GM10266 (cell line): ENCODE measurements around the gene KRT76.
"Not testable (repeated sequence)": the region's sequence is repeated elsewhere in the genome, so short reads cannot be mapped to it uniquely, and the experiment has no call there.

ENCODE experiments used
- DNase-seq: peaks from one replicate; pipeline ENCODE4 v3.0.0; 2012; ENCODE audit errors: extremely low spot score
- TF ChIP-seq, protein P1 (sequence below): IDR thresholded peaks from 2 replicates; pipeline ENCODE4 v1.5.1; 2012; ENCODE audit warnings: mild to moderate bottlenecking, low read depth; ENCODE audit not compliant: control insufficient read depth, insufficient read depth; ENCODE audit errors: missing control alignments

Gene KRT76

DNA sequence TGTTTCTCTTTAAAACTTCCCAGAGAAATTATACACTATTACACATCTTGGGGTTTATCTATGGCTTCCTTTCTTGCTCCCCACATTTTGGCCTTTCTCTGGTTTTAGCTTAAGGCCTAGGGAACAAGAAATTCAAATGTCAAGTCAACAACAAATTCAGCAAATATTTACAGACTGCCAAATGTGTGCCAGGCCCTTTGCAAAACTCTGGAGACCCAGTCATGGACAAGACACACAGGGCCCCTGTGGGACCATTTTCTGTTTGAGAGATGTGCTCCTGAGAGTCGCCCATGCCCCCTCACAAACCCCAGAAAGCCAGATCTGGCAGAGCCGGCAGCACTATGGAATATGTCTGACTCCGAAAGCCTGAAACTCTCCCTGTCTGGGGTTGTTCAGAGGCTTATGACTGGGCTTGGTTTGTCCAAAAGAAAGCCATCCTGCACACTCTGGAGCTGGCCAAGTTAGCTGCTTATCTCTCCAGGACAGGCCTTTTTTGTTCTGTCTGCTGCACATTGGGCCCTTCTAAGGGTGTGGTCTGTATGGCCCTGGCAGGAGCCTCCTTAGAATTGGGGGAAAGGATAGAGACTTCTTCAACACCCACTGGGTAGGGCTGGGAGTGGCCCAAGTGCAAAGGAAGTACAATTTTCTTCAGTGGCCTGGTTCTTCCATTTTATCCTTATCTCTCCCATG is 19.8 kb upstream of the KRT76 start:
- TF ChIP-seq, protein P1, sequence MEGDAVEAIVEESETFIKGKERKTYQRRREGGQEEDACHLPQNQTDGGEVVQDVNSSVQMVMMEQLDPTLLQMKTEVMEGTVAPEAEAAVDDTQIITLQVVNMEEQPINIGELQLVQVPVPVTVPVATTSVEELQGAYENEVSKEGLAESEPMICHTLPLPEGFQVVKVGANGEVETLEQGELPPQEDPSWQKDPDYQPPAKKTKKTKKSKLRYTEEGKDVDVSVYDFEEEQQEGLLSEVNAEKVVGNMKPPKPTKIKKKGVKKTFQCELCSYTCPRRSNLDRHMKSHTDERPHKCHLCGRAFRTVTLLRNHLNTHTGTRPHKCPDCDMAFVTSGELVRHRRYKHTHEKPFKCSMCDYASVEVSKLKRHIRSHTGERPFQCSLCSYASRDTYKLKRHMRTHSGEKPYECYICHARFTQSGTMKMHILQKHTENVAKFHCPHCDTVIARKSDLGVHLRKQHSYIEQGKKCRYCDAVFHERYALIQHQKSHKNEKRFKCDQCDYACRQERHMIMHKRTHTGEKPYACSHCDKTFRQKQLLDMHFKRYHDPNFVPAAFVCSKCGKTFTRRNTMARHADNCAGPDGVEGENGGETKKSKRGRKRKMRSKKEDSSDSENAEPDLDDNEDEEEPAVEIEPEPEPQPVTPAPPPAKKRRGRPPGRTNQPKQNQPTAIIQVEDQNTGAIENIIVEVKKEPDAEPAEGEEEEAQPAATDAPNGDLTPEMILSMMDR: no peak
- no peak for DNase-seq

DNA sequence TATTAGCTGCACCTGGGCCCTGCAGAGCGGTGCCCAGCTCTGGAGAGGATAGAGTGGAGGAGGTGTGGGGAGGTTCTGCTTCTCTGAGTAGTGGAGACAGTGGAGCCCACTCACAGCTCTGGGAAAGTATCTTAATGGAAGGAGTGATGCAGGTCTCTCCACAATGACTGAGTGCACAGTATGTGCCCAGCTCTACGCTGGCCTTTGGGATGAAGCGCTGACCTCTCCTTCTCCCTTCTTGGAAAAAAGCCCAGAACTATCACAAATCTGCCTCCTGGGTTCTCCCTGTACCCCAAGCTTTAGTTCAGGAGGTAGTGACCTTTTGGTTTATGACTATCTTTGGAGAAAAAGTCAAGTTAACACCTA is 19.3 kb upstream of the KRT76 start:
- TF ChIP-seq, protein P1: no peak
- DNase-seq: no peak

DNA sequence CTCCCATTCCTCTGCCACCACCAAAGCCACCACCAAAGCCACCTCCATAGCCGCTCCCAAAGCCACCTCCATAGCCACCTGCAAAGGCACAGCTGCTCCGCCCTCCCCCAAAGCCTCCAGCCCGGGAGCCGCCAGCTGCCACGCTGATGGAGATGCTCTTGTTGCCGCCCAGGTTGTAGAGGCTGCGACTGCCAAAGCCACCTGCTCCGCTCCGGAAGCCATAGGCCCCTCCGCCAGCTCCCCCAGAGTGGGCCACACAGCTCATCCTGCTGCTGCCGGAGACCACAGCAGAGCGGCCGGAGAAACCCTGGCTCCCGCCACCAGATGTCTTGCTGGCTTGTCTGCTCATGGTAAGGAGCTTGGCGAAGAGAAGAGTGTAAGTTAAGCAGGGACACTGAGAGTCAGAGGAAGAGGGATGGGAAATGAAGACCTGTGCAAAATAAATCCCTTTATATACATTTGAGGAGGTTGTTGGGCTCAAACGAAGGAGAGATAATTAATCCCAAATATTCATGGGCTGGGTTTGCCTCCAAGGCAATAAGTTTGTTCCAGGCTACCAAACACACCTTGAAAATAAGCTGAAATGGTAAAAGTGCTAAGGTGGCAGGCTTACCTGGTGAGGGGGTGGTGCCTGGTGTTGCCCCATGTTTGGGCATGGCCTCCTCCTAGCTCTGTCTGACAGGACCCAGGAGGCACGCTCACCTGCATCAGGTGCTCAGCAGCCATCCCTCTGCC is 18.7 kb upstream of the KRT76 start, which contains the start of gene KRT3:
TSS of gene KRT3 (minus strand) at position 424 of the 735 bp plus-strand sequence. CDS start at position 349, 75 bp downstream.
- TF ChIP-seq, protein P1: no peak

DNA sequence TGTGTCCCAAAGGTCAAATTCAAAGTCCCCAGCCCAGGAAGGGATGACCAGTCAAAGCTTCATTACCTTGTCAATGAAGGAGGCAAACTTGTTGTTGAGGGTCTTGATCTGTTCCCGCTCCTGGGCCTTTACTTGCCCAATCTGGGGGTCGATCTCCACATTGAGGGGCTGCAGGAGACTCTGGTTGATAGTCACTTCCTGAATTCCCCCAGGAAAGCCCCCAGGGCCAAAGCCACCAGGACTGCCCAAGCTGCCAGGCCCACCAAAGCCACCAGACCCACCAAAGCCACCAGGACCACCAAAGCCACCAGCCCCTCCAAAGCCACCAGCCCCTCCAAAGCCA is 18.2 kb upstream of the KRT76 start:
- DNase-seq: not testable (repeated sequence)

More for the DNA sequence above, 18.7 kb upstream of the KRT76 start, which contains the start of gene KRT3:
- DNase-seq: no peak

DNA sequence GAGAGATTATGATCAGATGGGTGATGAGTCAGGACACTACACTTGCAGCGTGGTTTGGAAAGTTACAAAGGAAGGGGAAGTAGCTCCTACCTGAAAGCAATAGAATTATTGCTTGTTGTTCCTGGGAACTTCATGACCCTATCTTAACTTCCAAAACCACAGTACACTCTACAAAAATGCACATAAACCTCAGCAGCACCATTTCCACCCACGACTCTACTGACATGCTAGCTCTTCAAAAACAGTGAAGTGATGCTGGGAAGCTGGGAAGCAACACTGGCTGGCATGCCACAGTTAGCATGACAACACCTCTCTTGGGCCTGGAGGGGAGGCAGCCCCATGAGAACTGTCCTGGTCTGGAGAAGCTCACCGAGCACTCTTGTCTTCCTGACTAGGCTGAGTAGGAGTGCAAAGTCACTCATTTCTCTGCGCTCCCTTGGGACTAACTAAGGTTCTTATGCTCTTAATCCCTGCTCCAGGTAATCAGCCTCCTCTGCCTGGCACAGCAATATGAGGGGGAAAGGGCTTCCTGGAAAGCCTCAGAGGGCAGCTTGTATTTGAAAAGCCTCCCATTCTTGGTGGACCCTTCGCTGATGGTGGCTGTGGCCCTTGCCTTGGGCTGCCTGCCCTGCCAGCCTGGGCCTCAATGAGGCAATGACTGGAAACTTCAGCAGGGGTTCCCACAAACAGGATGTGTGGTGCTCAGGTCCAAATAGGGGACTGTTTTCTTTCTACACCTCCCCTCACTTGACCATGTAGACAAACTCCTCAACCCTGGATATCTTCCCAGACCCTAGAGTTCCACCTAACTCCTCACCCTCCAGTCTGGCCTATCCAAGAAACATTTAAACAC is 17.6 kb upstream of the KRT76 start:
- DNase-seq: no peak
- TF ChIP-seq, protein P1: no peak

DNA sequence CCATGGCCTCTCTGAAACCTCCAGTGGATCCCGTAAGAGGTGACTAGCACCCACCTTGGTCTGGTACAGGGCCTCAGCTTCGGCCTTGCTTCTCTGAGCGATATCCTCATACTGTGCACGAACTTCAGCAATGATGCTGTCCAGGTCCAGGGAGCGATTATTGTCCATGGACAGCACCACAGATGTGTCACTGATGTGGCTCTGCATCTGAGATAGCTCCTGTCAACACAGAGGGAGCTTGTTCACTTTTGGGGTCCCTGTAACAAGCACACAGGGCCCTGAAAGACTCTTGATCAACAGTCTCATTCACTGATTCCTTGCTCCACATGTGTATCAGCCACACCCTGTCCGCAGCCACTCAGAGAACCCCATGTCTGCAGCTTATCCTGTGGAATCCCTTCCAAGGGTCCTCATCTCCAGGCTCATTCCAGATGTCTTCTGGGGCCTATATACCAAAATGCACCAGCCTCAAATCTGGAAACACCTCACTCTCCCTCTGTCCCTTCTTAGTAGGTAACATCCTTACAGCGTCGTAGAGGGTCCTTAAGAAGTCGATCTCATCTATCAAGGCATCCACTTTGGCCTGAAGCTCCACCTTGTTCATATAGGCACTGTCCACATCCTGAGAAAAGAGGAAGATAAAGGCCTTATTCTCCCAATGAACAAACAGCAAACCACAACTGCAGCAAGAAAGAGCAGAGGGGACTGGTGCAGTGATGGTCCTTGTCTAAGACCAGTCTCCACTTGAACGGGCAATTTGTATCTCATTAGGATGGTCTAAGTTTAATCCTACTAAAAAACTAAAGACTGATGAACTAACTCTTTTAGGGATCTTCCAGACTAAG is 15.3 kb upstream of the KRT76 start:
- DNase-seq: no peak
- TF ChIP-seq, protein P1: no peak
